Stimulated activated effector memory CD8-positive, alpha-beta T cell treated with anti-CD3 and anti-CD28 coated beads, Interleukin-12 subunit alpha, Interleukin-12 subunit beta, amount 100 ng/mL, for 72 hours (primary cell): ENCODE results near the gene FSCN2.
"Not testable (repeated sequence)": the region's sequence is repeated elsewhere in the genome, so short reads cannot be mapped to it uniquely, and the experiment has no call there.

ENCODE experiments used
- ATAC-seq: fragments of 150-1000 bp; cut with Tn5 transposase; 2 replicates; pipeline ENCODE4 v1.10.0; 2021
- DNase-seq, 2 donors: peaks; one replicate each; pipeline ENCODE4 v3.0.0; 2021 to 2022; ENCODE audit warnings: low spot score in 2 of 2
- H3K27ac Mint-ChIP-seq: one replicate; pipeline ENCODE4 v1.8.0; 2022; ENCODE audit warnings: mild to moderate bottlenecking, mixed read lengths
- H3K36me3 Mint-ChIP-seq: one replicate; pipeline ENCODE4 v1.8.0; 2022; ENCODE audit warnings: mild to moderate bottlenecking, mixed read lengths
- H3K4me1 Mint-ChIP-seq: one replicate; pipeline ENCODE4 v1.8.0; 2022; ENCODE audit warnings: mixed read lengths
- H3K4me3 Mint-ChIP-seq: one replicate; pipeline ENCODE4 v1.8.0; 2022; ENCODE audit warnings: mild to moderate bottlenecking, mixed read lengths
- H3K9me3 Mint-ChIP-seq: one replicate; pipeline ENCODE4 v1.8.0; 2022; ENCODE audit warnings: mixed read lengths

Gene FSCN2

DNA sequence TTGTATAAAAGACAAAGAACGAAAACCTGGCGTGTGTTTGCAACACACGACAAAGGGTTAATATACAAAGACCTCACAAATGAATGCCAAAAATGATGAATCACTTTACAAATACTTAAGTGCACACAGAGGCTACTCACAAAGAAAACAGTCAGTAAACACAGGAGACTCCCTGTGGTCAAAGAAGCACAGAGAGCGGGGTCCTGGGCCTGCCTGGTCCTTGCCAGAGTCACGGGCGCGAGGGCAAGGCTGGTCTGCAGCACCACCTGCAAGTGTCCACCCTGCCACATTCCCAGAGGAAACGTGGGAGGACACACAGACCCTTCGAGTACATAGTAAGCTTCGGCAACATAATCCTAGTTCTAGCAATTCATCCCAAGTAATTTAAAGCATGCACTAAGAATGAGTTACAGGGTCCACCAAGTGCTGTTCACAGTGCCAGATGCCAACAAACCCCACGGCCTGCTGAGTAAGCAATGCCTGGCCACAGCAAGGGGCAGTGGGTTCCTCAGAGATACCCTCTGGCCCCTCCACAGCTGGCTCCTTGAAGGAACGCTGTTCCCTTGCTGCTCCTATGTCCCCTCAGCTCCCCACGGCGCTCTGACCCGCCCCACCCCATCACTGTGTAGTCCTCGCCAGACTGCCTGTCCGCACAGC is 48.6 kb downstream of the FSCN2 start:
- peak overlapping the region; percentile 85 for H3K27ac Mint-ChIP-seq
- H3K36me3 Mint-ChIP-seq, result peaks cover 62% of the 10 kb centered on the region
- no peak for ATAC-seq
- peaks cover 33% of the 10 kb centered on the region for H3K4me1 Mint-ChIP-seq
- DNase-seq, result no peak
- no peaks in the 10 kb centered on the region for H3K9me3 Mint-ChIP-seq
- H3K4me3 Mint-ChIP-seq, result no peak overlapping the region

DNA sequence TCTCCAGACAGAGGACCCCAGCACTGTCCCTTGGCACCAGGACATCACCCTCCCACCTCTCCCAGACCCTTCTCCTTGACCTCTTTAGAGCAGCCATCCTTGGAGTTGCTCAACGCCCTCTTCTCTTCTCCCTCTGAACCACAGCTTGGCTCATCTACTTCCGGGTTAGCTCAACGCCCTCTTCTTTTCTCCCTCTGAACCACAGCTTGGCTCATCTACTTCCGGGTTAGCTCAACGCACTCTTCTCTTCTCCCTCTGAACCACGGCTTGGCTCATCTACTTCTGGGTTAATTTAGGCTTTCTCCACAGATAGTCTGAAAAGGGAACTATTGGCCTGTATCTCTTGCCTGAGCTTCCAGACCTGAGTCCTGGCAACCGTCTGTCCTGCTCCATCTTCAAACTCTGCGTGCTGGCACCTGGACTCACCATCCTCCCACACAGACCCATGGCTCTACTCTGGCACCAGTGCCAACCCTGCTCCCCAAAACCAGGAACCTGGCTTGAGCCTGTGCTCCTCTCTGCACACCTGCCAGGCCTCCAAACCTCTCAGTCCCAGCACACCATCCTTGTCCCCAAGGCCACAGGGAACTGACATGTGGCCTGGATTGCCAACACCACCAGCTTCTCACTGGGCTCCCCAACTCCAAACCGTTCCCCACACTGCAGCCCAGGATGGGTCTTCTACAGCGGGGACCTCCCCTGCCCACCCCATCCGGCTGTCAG is 49.3 kb downstream of the FSCN2 start:
- Mint-ChIP-seq H3K9me3 (no peaks in the 10 kb centered on the region), H3K36me3 (peaks cover 62% of the 10 kb centered on the region), H3K4me1 (peaks cover 33% of the 10 kb centered on the region), H3K4me3 (no peak overlapping the region), H3K27ac (peak overlapping the region; percentile 85)
- DNase-seq (no peak), ATAC-seq (no peak)

DNA sequence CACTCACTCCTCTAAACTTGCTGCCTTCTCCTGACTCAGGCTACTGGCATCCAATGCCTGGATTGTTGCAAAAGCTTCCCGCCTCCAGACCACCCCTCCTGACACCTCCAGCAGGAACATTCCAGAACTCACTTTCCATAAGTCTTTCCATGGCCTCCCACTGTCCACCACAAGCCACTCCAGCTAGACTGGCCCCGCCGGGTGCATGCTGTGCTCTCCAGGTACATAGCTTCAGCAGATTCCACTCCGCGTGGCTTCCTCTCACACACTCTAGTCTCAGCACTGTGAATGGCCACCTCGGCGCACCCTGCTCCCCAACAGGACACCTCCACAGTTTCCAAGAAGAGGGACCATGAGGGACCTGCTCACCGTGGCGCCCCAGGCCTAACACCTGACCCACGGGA is 49.9 kb downstream of the FSCN2 start:
- Mint-ChIP-seq H3K4me1 (peaks cover 33% of the 10 kb centered on the region), H3K36me3 (peaks cover 62% of the 10 kb centered on the region), H3K9me3 (no peaks in the 10 kb centered on the region), H3K4me3 (no peak overlapping the region), H3K27ac (peak overlapping the region; percentile 85)
- ATAC-seq, result no peak
- no peak for DNase-seq

DNA sequence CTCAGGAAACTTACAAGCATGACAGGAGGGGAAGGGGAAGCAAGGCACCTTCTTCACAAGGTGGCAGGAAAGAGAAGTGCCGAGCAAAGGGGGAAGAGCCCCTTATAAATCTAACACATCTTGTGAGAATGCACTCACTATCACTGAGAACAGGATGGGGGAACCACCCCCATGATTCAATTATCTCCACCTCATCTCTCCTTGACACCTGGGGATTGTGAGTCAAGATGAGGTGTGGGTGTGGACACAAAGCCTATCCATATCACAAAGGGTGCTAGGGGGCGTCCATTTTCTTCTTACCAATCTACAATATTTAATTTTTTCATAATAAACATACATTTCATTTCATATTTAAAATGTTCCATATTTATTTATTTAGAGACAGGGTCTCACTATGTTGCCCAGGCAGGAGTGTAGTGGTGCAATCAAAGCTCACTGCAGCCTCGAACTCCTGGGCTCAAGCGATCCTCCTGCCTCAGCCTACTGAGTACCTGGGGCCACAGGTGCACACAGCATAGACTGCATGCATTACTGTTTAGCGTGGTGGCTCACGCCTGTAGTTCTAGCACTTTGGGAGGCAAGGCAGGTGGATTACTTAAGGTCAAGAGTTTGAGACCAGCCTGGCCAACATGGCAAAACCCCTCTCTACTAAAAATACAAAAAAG is 50.5 kb downstream of the FSCN2 start:
- H3K4me3 Mint-ChIP-seq, result no peak overlapping the region
- peak overlapping the region; percentile 85 for H3K27ac Mint-ChIP-seq
- peaks cover 65% of the 10 kb centered on the region for H3K36me3 Mint-ChIP-seq
- DNase-seq (no peak), ATAC-seq (peak; percentile 71)
- H3K9me3 Mint-ChIP-seq, result no peaks in the 10 kb centered on the region
- H3K4me1 Mint-ChIP-seq, result peaks cover 33% of the 10 kb centered on the region

DNA sequence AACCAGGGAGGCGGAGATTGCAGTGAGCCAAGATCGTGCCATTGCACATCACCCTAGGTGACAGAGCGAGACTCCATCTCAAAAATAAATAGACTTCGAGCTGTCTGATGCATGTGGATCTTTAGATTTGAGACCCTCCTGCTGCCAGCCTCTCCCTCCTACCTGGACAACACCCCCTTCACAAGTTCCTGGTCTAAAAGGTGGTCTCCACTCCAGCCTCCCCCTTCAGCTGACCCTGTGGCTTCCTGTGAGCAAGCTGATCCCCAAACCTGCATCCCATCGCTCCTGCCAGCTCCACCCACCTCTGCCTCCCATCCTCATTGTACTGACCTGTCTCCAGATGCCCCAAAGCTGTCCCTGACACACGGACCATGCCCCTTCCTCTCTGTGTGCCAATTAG is 51.1 kb downstream of the FSCN2 start:
- no peak for ATAC-seq
- Mint-ChIP-seq H3K4me3 (no peak overlapping the region), H3K36me3 (peaks cover 65% of the 10 kb centered on the region), H3K27ac (peak overlapping the region; percentile 70), H3K9me3 (no peaks in the 10 kb centered on the region), H3K4me1 (peaks cover 33% of the 10 kb centered on the region)
- no peak for DNase-seq

DNA sequence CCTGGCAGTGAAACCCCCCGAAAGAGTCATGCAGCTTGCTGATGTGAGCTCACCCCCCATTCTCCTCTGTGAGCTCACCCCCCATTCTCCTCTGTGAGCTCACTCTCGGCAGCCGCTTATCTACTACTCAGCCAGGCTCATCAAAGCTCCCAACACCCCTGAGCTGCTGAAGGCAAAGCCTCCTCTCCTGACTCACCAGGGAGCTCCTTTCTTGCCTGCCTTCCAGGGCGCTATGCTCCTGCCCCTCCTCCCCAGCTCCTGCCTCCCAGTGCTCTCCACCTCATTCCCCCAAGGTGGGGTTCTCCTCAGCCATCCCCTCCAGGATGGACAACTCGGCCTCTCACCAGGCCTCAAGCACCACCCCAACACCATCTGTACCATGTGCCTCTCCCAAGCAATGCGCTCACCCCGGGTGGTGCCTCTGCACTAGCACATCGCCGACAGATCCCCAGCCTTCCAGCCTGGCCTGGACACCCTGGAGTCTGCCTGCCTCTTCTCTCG is 51.7 kb downstream of the FSCN2 start:
- H3K4me3 Mint-ChIP-seq, result no peak overlapping the region
- H3K9me3 Mint-ChIP-seq, result no peaks in the 10 kb centered on the region
- H3K27ac Mint-ChIP-seq, result peak overlapping the region; percentile 70
- H3K36me3 Mint-ChIP-seq, result peaks cover 66% of the 10 kb centered on the region
- peaks cover 33% of the 10 kb centered on the region for H3K4me1 Mint-ChIP-seq
- DNase-seq (no peak), ATAC-seq (no peak)

DNA sequence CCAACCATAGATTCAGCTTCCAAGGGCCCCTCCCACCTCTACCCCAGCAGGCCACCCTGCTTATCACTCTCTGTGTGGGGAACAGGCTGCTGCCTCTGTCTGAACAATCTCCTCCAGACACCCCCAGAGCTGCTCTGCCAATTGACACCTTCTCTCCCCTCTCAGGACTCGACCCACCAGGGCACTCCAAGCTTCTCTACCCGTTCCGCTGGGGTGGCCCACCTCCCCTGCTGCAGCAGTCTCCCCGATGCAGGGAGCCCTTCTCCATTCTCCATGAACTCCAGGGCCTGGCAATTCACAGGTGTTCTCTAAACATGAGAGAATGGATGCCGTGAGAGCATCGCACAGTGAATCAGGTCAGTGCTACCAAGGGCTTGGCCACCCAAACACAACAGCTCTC is 52.3 kb downstream of the FSCN2 start:
- H3K36me3 Mint-ChIP-seq, result peaks cover 66% of the 10 kb centered on the region
- ATAC-seq, result no peak

DNA sequence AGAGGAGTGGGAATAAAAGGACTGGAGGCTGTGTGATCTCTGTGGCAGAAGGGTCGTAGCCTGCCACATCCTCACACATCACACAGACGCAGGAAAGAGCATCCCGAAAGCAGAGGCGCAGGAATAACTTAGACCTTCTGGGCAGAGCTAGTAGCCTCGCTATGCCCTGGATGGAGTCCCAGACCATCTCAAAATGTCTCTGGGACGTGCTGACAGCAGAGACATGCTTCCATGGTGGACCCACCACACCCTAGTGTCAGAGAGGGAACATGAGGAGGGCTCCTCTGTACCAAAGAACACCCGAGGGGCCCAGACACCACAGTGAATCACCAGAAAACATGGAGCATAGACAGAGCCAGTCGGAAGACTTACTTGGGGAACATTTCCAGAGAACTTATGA is 53.6 kb downstream of the FSCN2 start:
- peaks cover 33% of the 10 kb centered on the region for H3K4me1 Mint-ChIP-seq
- no peak overlapping the region for H3K4me3 Mint-ChIP-seq
- ATAC-seq, result no peak
- no peaks in the 10 kb centered on the region for H3K9me3 Mint-ChIP-seq
- no peak for DNase-seq
- H3K36me3 Mint-ChIP-seq, result peaks cover 70% of the 10 kb centered on the region
- H3K27ac Mint-ChIP-seq, result no peak overlapping the region

More for the DNA sequence above, 52.3 kb downstream of the FSCN2 start:
- H3K4me1 Mint-ChIP-seq, result peaks cover 33% of the 10 kb centered on the region
- H3K9me3 Mint-ChIP-seq, result no peaks in the 10 kb centered on the region
- H3K4me3 Mint-ChIP-seq, result no peak overlapping the region
- DNase-seq, result no peak
- H3K27ac Mint-ChIP-seq, result peak overlapping the region; percentile 70

DNA sequence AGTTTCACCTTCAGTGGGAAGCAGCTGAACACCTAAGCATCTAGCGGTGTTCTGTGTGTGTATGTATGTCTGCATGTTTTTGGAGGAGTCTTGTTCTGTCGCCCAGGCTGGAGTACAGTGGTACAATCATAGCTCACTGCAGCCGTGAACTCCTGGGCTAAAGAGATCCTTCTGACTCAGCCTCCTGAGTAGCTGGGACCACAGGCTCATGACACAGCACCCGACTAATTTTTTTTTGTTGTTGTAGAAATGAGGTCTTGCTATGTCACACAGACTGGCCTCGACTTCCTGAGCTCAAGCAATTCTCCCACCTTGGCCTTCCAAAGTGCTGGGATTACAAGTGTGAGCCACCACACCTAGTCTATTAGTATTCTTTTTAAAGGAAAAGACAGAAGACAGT is 54.2 kb downstream of the FSCN2 start:
- DNase-seq (no peak), ATAC-seq (peak; percentile 39)
- H3K9me3 Mint-ChIP-seq, result no peaks in the 10 kb centered on the region
- peaks cover 76% of the 10 kb centered on the region for H3K36me3 Mint-ChIP-seq
- H3K4me1 Mint-ChIP-seq, result peaks cover 30% of the 10 kb centered on the region
- H3K27ac Mint-ChIP-seq, result no peak overlapping the region
- no peak overlapping the region for H3K4me3 Mint-ChIP-seq

DNA sequence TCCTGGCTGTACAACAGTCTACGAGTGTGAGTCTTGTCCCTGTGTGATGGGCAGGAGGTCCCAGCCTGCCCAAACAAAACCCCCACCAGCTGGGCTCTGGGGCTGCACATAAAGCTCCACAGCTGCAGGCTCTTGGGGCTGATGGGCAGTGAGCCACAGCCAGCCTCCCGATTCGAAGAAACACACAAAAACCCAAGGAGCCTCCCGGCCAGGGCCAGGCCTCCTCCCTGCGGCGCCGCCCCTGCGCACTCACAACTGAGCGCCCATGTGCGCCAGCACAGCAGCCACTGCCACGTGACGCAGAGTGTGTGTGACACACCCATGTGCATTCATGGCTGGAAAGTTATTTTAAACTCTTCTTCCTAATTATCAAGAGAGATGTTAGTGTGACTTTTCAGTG is 54.6 kb downstream of the FSCN2 start:
- Mint-ChIP-seq H3K4me3 (no peak overlapping the region), H3K9me3 (no peaks in the 10 kb centered on the region), H3K36me3 (peaks cover 80% of the 10 kb centered on the region), H3K4me1 (peaks cover 26% of the 10 kb centered on the region), H3K27ac (no peak overlapping the region)
- no peak for ATAC-seq
- no peak for DNase-seq

DNA sequence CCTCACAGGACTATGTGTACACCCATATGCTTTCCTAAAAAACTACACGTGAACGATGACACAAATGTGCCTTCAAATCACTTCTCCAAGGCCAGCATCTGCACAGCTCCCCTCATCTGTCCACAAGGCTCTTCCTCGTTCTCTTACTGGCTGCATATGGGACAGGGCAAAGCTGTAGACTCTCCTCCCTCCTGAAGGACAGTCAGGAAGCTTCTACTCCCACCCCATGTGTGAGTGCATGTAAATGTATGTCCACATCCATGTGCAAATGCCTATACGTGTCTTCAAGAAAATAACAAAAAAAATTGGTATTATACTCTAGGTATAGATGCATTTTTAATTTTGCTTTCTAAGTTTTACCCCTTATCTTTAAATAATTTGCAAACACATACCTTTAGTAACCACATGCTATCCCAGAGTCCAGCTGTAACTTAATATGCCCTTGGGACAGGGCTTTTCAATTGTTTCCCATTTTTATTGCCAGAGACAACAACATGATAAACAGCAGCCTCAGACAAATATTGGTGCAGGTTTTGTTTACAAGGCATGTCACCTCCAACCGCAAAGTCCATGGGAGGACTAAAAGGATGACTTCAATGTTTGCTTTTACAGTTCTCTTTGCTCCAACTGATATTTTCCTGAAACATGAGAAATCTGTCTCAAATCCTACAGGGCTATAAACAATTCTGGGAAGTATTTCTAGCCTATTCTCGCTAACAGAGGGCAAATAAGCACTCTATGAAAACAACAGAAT is 55.6 kb downstream of the FSCN2 start:
- Mint-ChIP-seq H3K4me3 (no peak overlapping the region), H3K36me3 (peaks cover 84% of the 10 kb centered on the region), H3K9me3 (no peaks in the 10 kb centered on the region), H3K4me1 (peaks cover 17% of the 10 kb centered on the region), H3K27ac (peak overlapping the region; percentile 83)
- ATAC-seq, result no peak
- no peak for DNase-seq

DNA sequence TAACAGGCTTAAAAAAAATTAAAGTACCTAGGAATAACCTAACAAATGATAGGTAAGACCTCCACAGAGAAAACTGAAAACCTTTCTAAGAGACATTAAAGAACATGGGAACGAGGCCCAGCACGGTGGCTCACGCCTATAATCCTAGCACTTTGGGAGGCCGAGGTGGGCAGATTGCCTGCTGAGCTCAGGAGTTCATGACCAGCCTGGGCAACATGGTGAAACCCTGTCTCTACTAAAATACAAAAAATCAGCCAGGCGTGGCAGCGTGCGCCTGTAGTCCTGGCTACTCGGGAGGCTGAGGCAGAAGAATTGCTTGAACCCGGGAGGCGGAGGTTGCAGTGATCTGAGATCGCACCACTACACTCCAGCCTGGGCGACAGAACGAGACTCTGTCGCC is 56.6 kb downstream of the FSCN2 start:
- DNase-seq, H3K9me3 Mint-ChIP-seq, H3K27ac Mint-ChIP-seq, H3K4me3 Mint-ChIP-seq, ATAC-seq: not testable (repeated sequence)
- H3K36me3 Mint-ChIP-seq, result peaks cover 93% of the 10 kb centered on the region
- peaks cover 11% of the 10 kb centered on the region for H3K4me1 Mint-ChIP-seq

DNA sequence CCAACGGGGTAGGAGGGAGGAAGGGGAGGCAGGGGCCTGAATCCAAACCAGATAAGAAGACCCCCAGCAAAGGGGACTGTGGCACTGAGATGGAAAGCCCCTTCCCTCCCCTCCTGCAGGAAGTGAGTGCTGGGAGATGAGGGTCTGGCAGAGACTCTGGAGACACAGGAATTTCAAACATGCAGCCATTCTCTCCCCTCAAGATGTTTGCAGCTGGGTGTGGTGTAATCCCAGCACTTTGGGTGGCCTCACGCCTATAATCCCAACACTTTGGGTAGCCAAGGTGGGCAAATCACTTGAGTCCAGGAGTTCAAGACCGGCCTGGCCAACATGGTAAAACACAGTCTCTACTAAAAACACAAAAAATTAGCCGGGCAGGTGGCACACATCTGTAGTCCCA is 57.9 kb downstream of the FSCN2 start:
- DNase-seq (no peak), ATAC-seq (no peak)
- Mint-ChIP-seq H3K27ac (no peak overlapping the region), H3K4me3 (no peak overlapping the region), H3K4me1 (no peaks in the 10 kb centered on the region), H3K9me3 (no peaks in the 10 kb centered on the region), H3K36me3 (peaks cover 100% of the 10 kb centered on the region)
